Liver (tissue), 9 donors: ENCODE measurements around the gene LGALS8. TPM values are rescaled to one million over a fixed set of nuclear protein-coding genes. Genes with fewer than 3 reads are reported as not detected.

ENCODE experiments used
- DNase-seq: peaks from one replicate; pipeline ENCODE4 v3.0.0-alpha.2; 2017; ENCODE audit warnings: low spot score
- H3K27ac ChIP-seq, 2 donors: one replicate each; pipeline ENCODE4 v1.7.0; 2013; ENCODE audit warnings: inconsistent platforms in 2 of 2, low read length in 2 of 2, control low read depth in 1 of 2, low read depth in 1 of 2, mild to moderate bottlenecking in 1 of 2
- H3K27me3 ChIP-seq, 4 donors: one replicate each; pipeline versions ENCODE4 v1.6.1 to v1.7.0; 2013; ENCODE audit warnings: low read length in 3 of 4, inconsistent platforms in 1 of 4, mild to moderate bottlenecking in 1 of 4, moderate library complexity in 1 of 4; ENCODE audit not compliant: control insufficient read depth in 4 of 4, insufficient read depth in 4 of 4
- H3K36me3 ChIP-seq, 4 donors: one replicate each; pipeline versions ENCODE4 v1.6.1 to v1.7.0; 2013; ENCODE audit warnings: low read length in 3 of 4, mild to moderate bottlenecking in 3 of 4, low read depth in 1 of 4, moderate library complexity in 1 of 4; ENCODE audit not compliant: control insufficient read depth in 4 of 4, insufficient read depth in 3 of 4
- H3K4me1 ChIP-seq, 4 donors: one replicate each; pipeline versions ENCODE4 v1.6.1 to v1.7.0; 2013; ENCODE audit warnings: low read length in 3 of 4, mild to moderate bottlenecking in 3 of 4, moderate library complexity in 1 of 4; ENCODE audit not compliant: control insufficient read depth in 4 of 4, insufficient read depth in 4 of 4
- H3K4me3 ChIP-seq, 3 donors: one replicate each; pipeline versions ENCODE4 v1.6.1 to v1.7.0; 2013; ENCODE audit warnings: low read length in 3 of 3, control low read depth in 1 of 3, low read depth in 1 of 3, mild to moderate bottlenecking in 1 of 3
- H3K9ac ChIP-seq, 2 donors: one replicate each; pipeline ENCODE4 v1.7.0; 2013; ENCODE audit warnings: low read length in 2 of 2, mild to moderate bottlenecking in 2 of 2, moderate library complexity in 2 of 2, control low read depth in 1 of 2, low read depth in 1 of 2
- H3K9me3 ChIP-seq, 4 donors: one replicate each; pipeline versions ENCODE4 v1.6.1 to v1.7.0; 2013; ENCODE audit warnings: low read length in 3 of 4; ENCODE audit not compliant: control insufficient read depth in 4 of 4
- EGR1 ChIP-seq, 2 donors: IDR thresholded peaks; 2 replicates each; pipeline ENCODE4 v1.6.1; 2016 to 2018; ENCODE audit warnings: antibody characterized with exemption in 2 of 2, low read depth in 2 of 2
- FOXA1 ChIP-seq: IDR thresholded peaks from 2 replicates; pipeline ENCODE4 v1.6.1; 2016; ENCODE audit warnings: antibody characterized with exemption
- FOXA2 ChIP-seq: IDR thresholded peaks from 2 replicates; pipeline ENCODE4 v1.6.1; 2016; ENCODE audit warnings: antibody characterized with exemption
- GABPA ChIP-seq, 2 donors: IDR thresholded peaks in 1 of 2; conservative IDR thresholded peaks in 1 of 2; 2 replicates each; pipeline ENCODE4 v1.6.1; 2016; ENCODE audit warnings: antibody characterized with exemption in 2 of 2, mild to moderate bottlenecking in 1 of 2, moderate library complexity in 1 of 2
- HNF4A ChIP-seq, 2 donors: conservative IDR thresholded peaks; 2 replicates each; pipeline ENCODE4 v1.6.1; 2016; ENCODE audit warnings: antibody characterized with exemption in 2 of 2, mild to moderate bottlenecking in 2 of 2
- HNF4G ChIP-seq: IDR thresholded peaks from 2 replicates; pipeline ENCODE4 v1.6.1; 2016; ENCODE audit warnings: antibody characterized with exemption
- JUND ChIP-seq, 2 donors: IDR thresholded peaks; 2 replicates each; pipeline ENCODE4 v1.6.1; 2016; ENCODE audit warnings: antibody characterized with exemption in 2 of 2
- NR2F2 ChIP-seq: IDR thresholded peaks from 2 replicates; pipeline ENCODE4 v1.6.1; 2016; ENCODE audit warnings: antibody characterized with exemption
- RAD21 ChIP-seq, 2 donors: IDR thresholded peaks; 2 replicates each; pipeline ENCODE4 v1.6.1; 2016; ENCODE audit warnings: antibody characterized with exemption in 2 of 2, mild to moderate bottlenecking in 2 of 2
- RXRA ChIP-seq, 2 donors: IDR thresholded peaks; 2 replicates each; pipeline ENCODE4 v1.6.1; 2017 to 2018; ENCODE audit warnings: antibody characterized with exemption in 2 of 2, mild to moderate bottlenecking in 1 of 2
- SP1 ChIP-seq: IDR thresholded peaks from 2 replicates; pipeline ENCODE4 v1.6.1; 2018; ENCODE audit warnings: antibody characterized with exemption, mild to moderate bottlenecking
- TAF1 ChIP-seq: conservative IDR thresholded peaks from 2 replicates; pipeline ENCODE4 v1.6.1; 2016; ENCODE audit warnings: antibody characterized with exemption, mild to moderate bottlenecking
- YY1 ChIP-seq: IDR thresholded peaks from 2 replicates; pipeline ENCODE4 v1.6.1; 2016; ENCODE audit warnings: antibody characterized with exemption, mild to moderate bottlenecking
- WGBS: extraction: QIAGEN DNeasy Blood & Tissue Kit; methylation state at CpG from one replicate; pipeline ENCODE4 v1.1.7; 2013; 5-methylcytosine and 5-hydroxymethylcytosine counted together
- polyA plus RNA-seq, 2 donors: library from polyadenylated mRNA; stranded (reverse) in 1 of 2; unstranded in 1 of 2; fragments of 200-250 nt in 1 of 2; fragments of >200 nt in 1 of 2; fragmentation: Nextera tagmentation in 1 of 2; extraction: Ambion mirVana in 1 of 2; gene quantifications; one replicate each; pipeline versions ENCODE4 v1.2.1 to v1.2.3, GENCODE V29; 2013 to 2015
- total RNA-seq, 2 donors: library from RNA; depleted of rRNA; stranded (reverse); fragments of >200 nt; gene quantifications; one replicate each; pipeline ENCODE4 v1.2.3, GENCODE V29; 2014
- TF ChIP-seq, protein P1 (sequence below): IDR thresholded peaks from 2 replicates; pipeline ENCODE4 v1.6.1; 2016; ENCODE audit warnings: antibody characterized with exemption
- TF ChIP-seq, protein P2 (sequence below): IDR thresholded peaks from 2 replicates; pipeline ENCODE4 v1.6.1; 2016; ENCODE audit warnings: antibody characterized with exemption, mild to moderate bottlenecking
- TF ChIP-seq, protein P3 (sequence below): IDR thresholded peaks from 2 replicates; pipeline ENCODE4 v1.6.1; 2016; ENCODE audit warnings: antibody characterized with exemption
- TF ChIP-seq, protein P4 (sequence below): fragments of 150-350 bp; IDR thresholded peaks from 2 replicates; pipeline ENCODE4 v1.5.1; 2017; ENCODE audit warnings: improper control_type of control experiment, low read depth, low read length; ENCODE audit not compliant: missing input control
- TF ChIP-seq, protein P5 (sequence below): IDR thresholded peaks from 2 replicates; pipeline ENCODE4 v1.6.1; 2016; ENCODE audit warnings: antibody characterized with exemption
- donor health status: healthy.
- donor health status: healthy.
- donor health status: healthy.
- donor health status: healthy.
- donor health status: healthy.

The LGALS8 gene
- total and polyA plus RNA-seq, 4 donors, result 20.7 to 75.9 (median 50.4) TPM

DNA sequence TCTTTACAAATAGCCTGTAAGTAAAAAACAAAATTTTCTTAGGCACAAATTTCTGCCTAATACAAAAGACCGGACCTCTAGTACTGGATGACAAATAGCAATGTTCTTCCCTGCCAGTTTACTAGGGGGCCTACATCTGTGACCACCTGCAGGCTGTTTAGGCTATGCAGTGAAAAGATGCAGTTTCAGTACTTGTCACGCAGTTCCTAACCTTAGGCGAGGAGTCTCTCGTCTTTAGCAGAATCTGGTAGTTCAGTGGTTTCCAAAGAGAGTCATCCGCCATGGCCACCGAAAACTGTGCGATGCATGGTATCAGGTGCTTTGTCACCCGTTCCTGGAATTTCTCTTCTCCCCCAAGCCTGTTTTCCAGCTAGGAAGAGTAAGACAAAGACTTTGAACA lies 29.6 kb downstream of the LGALS8 start:
- 74% methylated on average over 8 of the region's 8 CpGs for WGBS
- Histone ChIP-seq H3K27ac (no peak overlapping the region), H3K27me3 (no peaks in the 10 kb centered on the region), H3K9ac (no peak overlapping the region), H3K36me3 (peaks cover 18 to 91% (median 77%) of the 10 kb centered on the region in 4 donors), H3K4me1 (no peaks in the 10 kb centered on the region), H3K4me3 (no peak overlapping the region), H3K9me3 (no peaks in the 10 kb centered on the region)
- DNase-seq, result no peak
- TF ChIP-seq FOXA1 (no peak), RAD21 (IDR thresholded peaks at IDR 0.05) (no peak)

DNA sequence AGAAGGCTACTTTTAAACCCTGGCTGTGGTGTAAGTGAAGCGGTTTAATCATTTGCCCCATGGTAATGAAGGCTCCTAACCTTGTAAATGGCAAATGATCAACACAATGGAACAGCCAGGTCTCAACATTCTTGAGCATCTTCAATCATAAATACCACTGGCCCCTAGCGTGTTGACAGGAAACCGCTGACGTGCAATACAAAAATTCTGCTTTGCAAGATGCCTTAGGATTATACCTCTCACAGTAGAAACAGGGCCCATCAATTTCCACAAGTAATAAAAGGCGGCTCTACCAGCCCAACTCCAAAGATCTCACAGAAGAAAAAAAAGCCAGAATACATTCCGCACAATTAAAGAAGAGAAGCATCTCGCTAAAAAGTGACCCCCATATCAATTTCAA lies 32.8 kb downstream of the LGALS8 start:
- Histone ChIP-seq H3K4me3 (no peak overlapping the region), H3K27ac (no peak overlapping the region), H3K27me3 (no peaks in the 10 kb centered on the region), H3K9me3 (no peaks in the 10 kb centered on the region), H3K9ac (no peak overlapping the region), H3K4me1 (no peaks in the 10 kb centered on the region), H3K36me3 (peaks cover 16 to 74% (median 52%) of the 10 kb centered on the region in 4 donors)
- DNase-seq, result no peak
- 96% methylated on average over 7 of the region's 7 CpGs for WGBS
- TF ChIP-seq, protein P1, sequence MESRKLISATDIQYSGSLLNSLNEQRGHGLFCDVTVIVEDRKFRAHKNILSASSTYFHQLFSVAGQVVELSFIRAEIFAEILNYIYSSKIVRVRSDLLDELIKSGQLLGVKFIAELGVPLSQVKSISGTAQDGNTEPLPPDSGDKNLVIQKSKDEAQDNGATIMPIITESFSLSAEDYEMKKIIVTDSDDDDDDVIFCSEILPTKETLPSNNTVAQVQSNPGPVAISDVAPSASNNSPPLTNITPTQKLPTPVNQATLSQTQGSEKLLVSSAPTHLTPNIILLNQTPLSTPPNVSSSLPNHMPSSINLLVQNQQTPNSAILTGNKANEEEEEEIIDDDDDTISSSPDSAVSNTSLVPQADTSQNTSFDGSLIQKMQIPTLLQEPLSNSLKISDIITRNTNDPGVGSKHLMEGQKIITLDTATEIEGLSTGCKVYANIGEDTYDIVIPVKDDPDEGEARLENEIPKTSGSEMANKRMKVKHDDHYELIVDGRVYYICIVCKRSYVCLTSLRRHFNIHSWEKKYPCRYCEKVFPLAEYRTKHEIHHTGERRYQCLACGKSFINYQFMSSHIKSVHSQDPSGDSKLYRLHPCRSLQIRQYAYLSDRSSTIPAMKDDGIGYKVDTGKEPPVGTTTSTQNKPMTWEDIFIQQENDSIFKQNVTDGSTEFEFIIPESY, result no peak
- no peak for TF ChIP-seq TAF1
- no peak for TF ChIP-seq RXRA (IDR thresholded peaks at IDR 0.05)
- TF ChIP-seq GABPA (IDR thresholded peaks at IDR 0.05 in 1 of 2, conservative IDR thresholded peaks at IDR 0.05 in 1 of 2), result no peak
- TF ChIP-seq HNF4G, result no peak
- no peak for TF ChIP-seq JUND (IDR thresholded peaks at IDR 0.05)
- no peak for TF ChIP-seq YY1
- TF ChIP-seq EGR1 (IDR thresholded peaks at IDR 0.05; ENCODE audit: low read depth in 2 of 2), result no peak
- no peak for TF ChIP-seq RAD21 (IDR thresholded peaks at IDR 0.05)
- TF ChIP-seq FOXA2, result no peak
- no peak for TF ChIP-seq HNF4A (conservative IDR thresholded peaks at IDR 0.05)

DNA sequence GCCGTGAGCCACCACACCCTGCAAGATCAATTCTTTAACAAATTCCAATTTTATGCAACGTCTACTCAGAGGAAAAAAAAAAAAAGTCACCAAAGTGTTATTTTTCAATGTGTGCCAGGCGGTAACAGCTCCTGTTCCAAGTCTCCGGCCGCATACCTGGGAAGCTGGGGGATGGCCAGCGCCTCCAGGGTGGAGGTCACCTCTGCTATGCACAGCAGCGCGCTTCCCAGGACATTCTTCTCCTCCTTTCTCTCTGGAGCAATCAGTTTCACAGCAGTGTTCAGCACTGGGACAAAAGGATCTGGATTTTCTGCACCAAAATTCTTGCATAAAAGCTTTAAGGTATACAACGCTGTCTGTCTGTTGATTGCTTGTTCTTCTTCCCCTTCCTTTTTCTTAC lies 34.3 kb downstream of the LGALS8 start:
- TF ChIP-seq NR2F2, result no peak
- TF ChIP-seq, protein P2, sequence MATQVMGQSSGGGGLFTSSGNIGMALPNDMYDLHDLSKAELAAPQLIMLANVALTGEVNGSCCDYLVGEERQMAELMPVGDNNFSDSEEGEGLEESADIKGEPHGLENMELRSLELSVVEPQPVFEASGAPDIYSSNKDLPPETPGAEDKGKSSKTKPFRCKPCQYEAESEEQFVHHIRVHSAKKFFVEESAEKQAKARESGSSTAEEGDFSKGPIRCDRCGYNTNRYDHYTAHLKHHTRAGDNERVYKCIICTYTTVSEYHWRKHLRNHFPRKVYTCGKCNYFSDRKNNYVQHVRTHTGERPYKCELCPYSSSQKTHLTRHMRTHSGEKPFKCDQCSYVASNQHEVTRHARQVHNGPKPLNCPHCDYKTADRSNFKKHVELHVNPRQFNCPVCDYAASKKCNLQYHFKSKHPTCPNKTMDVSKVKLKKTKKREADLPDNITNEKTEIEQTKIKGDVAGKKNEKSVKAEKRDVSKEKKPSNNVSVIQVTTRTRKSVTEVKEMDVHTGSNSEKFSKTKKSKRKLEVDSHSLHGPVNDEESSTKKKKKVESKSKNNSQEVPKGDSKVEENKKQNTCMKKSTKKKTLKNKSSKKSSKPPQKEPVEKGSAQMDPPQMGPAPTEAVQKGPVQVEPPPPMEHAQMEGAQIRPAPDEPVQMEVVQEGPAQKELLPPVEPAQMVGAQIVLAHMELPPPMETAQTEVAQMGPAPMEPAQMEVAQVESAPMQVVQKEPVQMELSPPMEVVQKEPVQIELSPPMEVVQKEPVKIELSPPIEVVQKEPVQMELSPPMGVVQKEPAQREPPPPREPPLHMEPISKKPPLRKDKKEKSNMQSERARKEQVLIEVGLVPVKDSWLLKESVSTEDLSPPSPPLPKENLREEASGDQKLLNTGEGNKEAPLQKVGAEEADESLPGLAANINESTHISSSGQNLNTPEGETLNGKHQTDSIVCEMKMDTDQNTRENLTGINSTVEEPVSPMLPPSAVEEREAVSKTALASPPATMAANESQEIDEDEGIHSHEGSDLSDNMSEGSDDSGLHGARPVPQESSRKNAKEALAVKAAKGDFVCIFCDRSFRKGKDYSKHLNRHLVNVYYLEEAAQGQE, result no peak
- TF ChIP-seq, protein P3, sequence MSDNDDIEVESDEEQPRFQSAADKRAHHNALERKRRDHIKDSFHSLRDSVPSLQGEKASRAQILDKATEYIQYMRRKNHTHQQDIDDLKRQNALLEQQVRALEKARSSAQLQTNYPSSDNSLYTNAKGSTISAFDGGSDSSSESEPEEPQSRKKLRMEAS, result no peak
- TF ChIP-seq JUND (IDR thresholded peaks at IDR 0.05), result no peak
- TF ChIP-seq, protein P4, sequence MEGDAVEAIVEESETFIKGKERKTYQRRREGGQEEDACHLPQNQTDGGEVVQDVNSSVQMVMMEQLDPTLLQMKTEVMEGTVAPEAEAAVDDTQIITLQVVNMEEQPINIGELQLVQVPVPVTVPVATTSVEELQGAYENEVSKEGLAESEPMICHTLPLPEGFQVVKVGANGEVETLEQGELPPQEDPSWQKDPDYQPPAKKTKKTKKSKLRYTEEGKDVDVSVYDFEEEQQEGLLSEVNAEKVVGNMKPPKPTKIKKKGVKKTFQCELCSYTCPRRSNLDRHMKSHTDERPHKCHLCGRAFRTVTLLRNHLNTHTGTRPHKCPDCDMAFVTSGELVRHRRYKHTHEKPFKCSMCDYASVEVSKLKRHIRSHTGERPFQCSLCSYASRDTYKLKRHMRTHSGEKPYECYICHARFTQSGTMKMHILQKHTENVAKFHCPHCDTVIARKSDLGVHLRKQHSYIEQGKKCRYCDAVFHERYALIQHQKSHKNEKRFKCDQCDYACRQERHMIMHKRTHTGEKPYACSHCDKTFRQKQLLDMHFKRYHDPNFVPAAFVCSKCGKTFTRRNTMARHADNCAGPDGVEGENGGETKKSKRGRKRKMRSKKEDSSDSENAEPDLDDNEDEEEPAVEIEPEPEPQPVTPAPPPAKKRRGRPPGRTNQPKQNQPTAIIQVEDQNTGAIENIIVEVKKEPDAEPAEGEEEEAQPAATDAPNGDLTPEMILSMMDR, result no peak
- no peak for TF ChIP-seq YY1
- no peak for TF ChIP-seq HNF4A (conservative IDR thresholded peaks at IDR 0.05)
- TF ChIP-seq SP1, result no peak
- no peak for TF ChIP-seq EGR1 (IDR thresholded peaks at IDR 0.05; ENCODE audit: low read depth in 2 of 2)
- no peak for TF ChIP-seq FOXA1
- no peak for TF ChIP-seq TAF1
- TF ChIP-seq, protein P5, sequence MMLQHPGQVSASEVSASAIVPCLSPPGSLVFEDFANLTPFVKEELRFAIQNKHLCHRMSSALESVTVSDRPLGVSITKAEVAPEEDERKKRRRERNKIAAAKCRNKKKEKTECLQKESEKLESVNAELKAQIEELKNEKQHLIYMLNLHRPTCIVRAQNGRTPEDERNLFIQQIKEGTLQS, result no peak
- no peak for TF ChIP-seq FOXA2
- TF ChIP-seq HNF4G, result no peak
- TF ChIP-seq RAD21 (IDR thresholded peaks at IDR 0.05), result no peak
- no peak for TF ChIP-seq RXRA (IDR thresholded peaks at IDR 0.05)
- TF ChIP-seq GABPA (IDR thresholded peaks at IDR 0.05 in 1 of 2, conservative IDR thresholded peaks at IDR 0.05 in 1 of 2), result no peak
- TF ChIP-seq, protein P1, result no peak
- Histone ChIP-seq H3K36me3 (peaks cover 13 to 65% (median 41%) of the 10 kb centered on the region in 4 donors), H3K9ac (no peak overlapping the region), H3K9me3 (no peaks in the 10 kb centered on the region), H3K27me3 (no peaks in the 10 kb centered on the region), H3K27ac (no peak overlapping the region), H3K4me3 (no peak overlapping the region), H3K4me1 (no peaks in the 10 kb centered on the region)
- 80% methylated on average over 9 of the region's 9 CpGs for WGBS
- DNase-seq, result no peak
